ENCODE measurements around the gene EPB41L4B. TPM values are rescaled to one million over a fixed set of nuclear protein-coding genes. Genes with fewer than 3 reads are reported as not detected.

Gene EPB41L4B
- total and polyA plus RNA-seq, 2 of the 13 experiments (the other 11 are each of a cell fraction or from before 2014, with no cell fraction given), result 17.6 to 22.1 TPM

DNA sequence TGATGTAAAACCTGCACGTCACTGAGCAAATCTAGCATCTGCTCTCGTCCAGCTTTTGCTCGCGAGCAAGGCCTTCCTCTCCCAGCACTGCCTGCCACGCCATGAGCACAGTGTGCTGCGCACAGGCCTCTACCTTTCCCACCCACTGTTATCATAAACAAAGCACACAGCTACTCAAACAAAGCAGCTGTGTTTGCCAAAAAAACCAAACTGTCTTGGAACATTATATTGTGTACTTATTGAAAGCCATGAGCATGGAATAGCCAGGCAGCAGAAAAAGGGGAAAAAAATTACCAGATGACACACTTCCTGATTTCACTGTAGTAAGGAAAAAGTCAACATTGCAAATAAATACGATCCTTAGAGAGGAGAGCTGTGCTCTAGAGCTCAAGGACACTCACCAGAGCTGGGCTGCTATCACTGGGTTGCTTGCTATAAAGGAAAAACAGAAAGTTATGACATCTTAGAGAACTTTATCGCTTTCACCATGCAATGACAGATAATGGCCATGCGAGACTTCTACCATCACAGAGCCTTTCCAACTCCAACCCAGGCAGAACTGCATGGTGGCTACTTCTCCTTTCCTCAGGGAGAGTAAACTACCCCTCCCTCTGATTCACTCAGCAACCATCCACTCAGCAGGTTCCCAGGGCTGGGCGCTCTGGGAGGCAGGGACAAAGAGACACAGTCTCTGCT lies 69.6 kb downstream of the EPB41L4B start (continued):
- TF ChIP-seq RARA (CRISPR knock-in tag; IDR thresholded peaks at IDR 0.05) (peak; percentile 80), FOXJ3 (CRISPR knock-in tag; IDR thresholded peaks at IDR 0.05; ENCODE audit: borderline replicate concordance) (peak; percentile 82; the same call in 1 of the 2 replicates), ZNF766 (CRISPR knock-in tag; IDR thresholded peaks at IDR 0.05; ENCODE audit: borderline replicate concordance) (0 out of 2 replicates have a peak, but pooled peaks have one; percentile 12), RFXANK (CRISPR knock-in tag; IDR thresholded peaks at IDR 0.05) (no peak), ZFY (CRISPR knock-in tag; IDR thresholded peaks at IDR 0.05) (peak; percentile 88), ZNF772 (CRISPR knock-in tag; IDR thresholded peaks at IDR 0.05) (no peak), ZFP41 (CRISPR knock-in tag; IDR thresholded peaks at IDR 0.05; ENCODE audit: borderline replicate concordance) (no peak), ELF1 (CRISPR knock-in tag; IDR thresholded peaks at IDR 0.05) (peak; percentile 76), ZNF329 (CRISPR knock-in tag; IDR thresholded peaks at IDR 0.05; ENCODE audit: low read depth) (0 out of 2 replicates have a peak, but pooled peaks have one; percentile 46), CCDC6 (CRISPR knock-in tag; IDR thresholded peaks at IDR 0.05) (no peak; the same call in 1 of the 2 replicates), ZNF124 (CRISPR knock-in tag; IDR thresholded peaks at IDR 0.05) (peak; percentile 31; the same call in 1 of the 2 replicates), ZFP1 (CRISPR knock-in tag; IDR thresholded peaks at IDR 0.05) (0 out of 2 replicates have a peak, but pooled peaks have one; percentile 43), SP140L (CRISPR knock-in tag; IDR thresholded peaks at IDR 0.05; ENCODE audit: borderline replicate concordance) (0 out of 2 replicates have a peak, but pooled peaks have one; percentile 28)
- TF ChIP-seq, protein P1, sequence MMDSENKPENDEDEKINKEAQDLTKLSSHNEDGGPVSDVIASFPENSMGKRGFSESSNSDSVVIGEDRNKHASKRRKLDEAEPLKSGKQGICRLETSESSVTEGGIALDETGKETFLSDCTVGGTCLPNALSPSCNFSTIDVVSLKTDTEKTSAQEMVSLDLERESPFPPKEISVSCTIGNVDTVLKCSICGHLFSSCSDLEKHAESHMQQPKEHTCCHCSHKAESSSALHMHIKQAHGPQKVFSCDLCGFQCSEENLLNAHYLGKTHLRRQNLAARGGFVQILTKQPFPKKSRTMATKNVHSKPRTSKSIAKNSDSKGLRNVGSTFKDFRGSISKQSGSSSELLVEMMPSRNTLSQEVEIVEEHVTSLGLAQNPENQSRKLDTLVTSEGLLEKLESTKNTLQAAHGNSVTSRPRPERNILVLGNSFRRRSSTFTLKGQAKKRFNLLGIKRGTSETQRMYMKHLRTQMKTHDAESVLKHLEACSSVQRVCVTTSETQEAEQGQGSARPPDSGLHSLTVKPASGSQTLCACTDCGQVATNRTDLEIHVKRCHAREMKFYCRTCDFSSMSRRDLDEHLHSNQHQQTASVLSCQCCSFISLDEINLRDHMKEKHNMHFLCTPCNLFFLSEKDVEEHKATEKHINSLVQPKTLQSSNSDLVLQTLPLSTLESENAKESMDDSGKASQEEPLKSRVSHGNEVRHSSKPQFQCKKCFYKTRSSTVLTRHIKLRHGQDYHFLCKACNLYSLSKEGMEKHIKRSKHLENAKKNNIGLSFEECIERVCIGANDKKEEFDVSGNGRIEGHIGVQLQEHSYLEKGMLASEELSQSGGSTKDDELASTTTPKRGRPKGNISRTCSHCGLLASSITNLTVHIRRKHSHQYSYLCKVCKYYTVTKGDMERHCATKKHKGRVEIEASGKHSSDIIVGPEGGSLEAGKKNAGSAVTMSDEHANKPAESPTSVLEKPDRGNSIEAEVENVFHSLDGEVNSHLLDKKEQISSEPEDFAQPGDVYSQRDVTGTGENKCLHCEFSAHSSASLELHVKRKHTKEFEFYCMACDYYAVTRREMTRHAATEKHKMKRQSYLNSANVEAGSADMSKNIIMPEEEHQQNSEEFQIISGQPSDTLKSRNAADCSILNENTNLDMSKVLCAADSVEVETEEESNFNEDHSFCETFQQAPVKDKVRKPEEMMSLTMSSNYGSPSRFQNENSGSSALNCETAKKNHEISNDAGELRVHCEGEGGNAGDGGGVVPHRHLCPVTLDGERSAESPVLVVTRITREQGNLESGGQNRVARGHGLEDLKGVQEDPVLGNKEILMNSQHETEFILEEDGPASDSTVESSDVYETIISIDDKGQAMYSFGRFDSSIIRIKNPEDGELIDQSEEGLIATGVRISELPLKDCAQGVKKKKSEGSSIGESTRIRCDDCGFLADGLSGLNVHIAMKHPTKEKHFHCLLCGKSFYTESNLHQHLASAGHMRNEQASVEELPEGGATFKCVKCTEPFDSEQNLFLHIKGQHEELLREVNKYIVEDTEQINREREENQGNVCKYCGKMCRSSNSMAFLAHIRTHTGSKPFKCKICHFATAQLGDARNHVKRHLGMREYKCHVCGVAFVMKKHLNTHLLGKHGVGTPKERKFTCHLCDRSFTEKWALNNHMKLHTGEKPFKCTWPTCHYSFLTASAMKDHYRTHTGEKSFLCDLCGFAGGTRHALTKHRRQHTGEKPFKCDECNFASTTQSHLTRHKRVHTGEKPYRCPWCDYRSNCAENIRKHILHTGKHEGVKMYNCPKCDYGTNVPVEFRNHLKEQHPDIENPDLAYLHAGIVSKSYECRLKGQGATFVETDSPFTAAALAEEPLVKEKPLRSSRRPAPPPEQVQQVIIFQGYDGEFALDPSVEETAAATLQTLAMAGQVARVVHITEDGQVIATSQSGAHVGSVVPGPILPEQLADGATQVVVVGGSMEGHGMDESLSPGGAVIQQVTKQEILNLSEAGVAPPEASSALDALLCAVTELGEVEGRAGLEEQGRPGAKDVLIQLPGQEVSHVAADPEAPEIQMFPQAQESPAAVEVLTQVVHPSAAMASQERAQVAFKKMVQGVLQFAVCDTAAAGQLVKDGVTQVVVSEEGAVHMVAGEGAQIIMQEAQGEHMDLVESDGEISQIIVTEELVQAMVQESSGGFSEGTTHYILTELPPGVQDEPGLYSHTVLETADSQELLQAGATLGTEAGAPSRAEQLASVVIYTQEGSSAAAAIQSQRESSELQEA (CRISPR knock-in tag; IDR thresholded peaks at IDR 0.05; ENCODE audit: not compliant biosample characterization), result no peak
- TF ChIP-seq, protein P2, sequence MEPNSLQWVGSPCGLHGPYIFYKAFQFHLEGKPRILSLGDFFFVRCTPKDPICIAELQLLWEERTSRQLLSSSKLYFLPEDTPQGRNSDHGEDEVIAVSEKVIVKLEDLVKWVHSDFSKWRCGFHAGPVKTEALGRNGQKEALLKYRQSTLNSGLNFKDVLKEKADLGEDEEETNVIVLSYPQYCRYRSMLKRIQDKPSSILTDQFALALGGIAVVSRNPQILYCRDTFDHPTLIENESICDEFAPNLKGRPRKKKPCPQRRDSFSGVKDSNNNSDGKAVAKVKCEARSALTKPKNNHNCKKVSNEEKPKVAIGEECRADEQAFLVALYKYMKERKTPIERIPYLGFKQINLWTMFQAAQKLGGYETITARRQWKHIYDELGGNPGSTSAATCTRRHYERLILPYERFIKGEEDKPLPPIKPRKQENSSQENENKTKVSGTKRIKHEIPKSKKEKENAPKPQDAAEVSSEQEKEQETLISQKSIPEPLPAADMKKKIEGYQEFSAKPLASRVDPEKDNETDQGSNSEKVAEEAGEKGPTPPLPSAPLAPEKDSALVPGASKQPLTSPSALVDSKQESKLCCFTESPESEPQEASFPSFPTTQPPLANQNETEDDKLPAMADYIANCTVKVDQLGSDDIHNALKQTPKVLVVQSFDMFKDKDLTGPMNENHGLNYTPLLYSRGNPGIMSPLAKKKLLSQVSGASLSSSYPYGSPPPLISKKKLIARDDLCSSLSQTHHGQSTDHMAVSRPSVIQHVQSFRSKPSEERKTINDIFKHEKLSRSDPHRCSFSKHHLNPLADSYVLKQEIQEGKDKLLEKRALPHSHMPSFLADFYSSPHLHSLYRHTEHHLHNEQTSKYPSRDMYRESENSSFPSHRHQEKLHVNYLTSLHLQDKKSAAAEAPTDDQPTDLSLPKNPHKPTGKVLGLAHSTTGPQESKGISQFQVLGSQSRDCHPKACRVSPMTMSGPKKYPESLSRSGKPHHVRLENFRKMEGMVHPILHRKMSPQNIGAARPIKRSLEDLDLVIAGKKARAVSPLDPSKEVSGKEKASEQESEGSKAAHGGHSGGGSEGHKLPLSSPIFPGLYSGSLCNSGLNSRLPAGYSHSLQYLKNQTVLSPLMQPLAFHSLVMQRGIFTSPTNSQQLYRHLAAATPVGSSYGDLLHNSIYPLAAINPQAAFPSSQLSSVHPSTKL (CRISPR knock-in tag; IDR thresholded peaks at IDR 0.05), result peak; percentile 94
- TF ChIP-seq, protein P3, sequence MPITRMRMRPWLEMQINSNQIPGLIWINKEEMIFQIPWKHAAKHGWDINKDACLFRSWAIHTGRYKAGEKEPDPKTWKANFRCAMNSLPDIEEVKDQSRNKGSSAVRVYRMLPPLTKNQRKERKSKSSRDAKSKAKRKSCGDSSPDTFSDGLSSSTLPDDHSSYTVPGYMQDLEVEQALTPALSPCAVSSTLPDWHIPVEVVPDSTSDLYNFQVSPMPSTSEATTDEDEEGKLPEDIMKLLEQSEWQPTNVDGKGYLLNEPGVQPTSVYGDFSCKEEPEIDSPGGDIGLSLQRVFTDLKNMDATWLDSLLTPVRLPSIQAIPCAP (CRISPR knock-in tag; IDR thresholded peaks at IDR 0.05; ENCODE audit: low read depth), result no peak
- TF ChIP-seq, protein P4, sequence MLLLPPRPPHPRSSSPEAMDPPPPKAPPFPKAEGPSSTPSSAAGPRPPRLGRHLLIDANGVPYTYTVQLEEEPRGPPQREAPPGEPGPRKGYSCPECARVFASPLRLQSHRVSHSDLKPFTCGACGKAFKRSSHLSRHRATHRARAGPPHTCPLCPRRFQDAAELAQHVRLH (CRISPR knock-in tag; IDR thresholded peaks at IDR 0.05; ENCODE audit: borderline replicate concordance, low read depth), result no peak

Measured in HepG2 (cell line).